Measurements from ENCODE around the gene ABCD1.

The ABCD1 gene

DNA sequence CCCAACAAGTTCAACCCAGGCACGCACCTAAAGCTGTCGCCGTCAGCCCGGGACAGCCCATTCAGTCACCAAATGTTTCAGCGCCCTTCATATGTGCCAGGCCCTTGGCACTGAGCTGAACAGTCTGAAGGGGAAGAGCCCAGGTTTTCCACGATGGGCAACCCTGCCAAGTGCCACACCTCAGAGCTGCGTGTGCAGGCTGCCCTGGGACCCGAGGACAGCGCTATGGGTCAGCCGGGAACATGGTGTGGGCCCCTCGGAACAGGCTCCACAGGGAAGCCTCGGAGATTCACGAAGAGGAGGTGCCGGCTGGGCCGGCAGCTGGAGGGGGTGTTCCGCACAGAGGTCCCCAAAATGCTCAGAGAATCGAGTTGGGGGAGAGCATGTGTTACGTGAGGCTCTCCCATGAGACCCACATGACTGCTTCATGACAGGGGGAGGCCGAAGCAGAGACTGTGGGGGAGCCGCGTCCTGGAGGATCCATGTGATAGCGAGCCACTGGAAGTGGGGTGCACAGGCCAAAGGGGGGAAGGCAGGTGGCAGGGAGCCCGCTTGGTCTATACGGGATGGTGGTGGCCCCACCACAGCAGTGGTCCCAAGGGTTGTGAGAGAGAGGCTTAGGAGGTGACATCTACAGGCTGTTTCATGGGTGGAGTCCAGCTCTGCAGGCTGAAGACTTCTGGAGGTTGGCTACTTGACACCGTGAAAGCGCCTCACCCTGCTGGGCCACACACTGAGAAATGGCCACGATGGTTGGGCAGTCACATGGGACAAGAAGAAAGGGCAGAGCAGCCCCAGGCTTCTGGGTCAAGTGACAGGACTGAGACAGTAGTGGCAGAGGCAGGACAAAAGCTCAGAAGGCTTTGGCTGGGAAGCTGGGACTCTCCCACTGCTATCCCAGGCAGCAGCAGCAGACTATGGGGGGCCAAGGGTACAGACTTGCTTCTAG, 14.7 kb upstream of the ABCD1 start:
- no peak overlapping the region for H3K4me3 ChIP-seq (ENCODE audit: low read length)
- TF ChIP-seq, protein P1, sequence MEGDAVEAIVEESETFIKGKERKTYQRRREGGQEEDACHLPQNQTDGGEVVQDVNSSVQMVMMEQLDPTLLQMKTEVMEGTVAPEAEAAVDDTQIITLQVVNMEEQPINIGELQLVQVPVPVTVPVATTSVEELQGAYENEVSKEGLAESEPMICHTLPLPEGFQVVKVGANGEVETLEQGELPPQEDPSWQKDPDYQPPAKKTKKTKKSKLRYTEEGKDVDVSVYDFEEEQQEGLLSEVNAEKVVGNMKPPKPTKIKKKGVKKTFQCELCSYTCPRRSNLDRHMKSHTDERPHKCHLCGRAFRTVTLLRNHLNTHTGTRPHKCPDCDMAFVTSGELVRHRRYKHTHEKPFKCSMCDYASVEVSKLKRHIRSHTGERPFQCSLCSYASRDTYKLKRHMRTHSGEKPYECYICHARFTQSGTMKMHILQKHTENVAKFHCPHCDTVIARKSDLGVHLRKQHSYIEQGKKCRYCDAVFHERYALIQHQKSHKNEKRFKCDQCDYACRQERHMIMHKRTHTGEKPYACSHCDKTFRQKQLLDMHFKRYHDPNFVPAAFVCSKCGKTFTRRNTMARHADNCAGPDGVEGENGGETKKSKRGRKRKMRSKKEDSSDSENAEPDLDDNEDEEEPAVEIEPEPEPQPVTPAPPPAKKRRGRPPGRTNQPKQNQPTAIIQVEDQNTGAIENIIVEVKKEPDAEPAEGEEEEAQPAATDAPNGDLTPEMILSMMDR (conservative IDR thresholded peaks at IDR 0.05; ENCODE audit: low read depth, low read length): no peak
- no peak for DNase-seq (ENCODE audit: low read depth)

DNA sequence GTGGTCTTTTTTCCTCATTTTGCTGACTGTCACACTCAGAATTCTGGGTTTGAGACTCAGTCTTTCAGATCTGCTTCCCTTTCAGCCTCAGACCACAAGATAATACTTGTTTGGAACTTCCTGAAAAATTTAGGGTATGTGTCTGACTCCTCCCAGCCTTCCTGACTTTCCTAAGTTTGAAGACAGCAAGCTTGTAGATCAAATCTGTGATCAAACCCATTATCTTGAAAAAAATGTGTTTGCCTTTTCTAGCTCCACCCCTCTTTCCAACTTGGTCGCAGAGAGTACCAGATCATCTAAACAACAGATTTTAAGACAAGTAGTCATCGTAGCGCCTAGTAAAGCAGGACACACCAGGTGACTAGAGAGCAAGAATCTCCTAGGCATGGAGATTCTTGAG, 10.4 kb upstream of the ABCD1 start:
- no peak overlapping the region for H3K4me3 ChIP-seq (ENCODE audit: low read length)
- TF ChIP-seq, protein P1 (conservative IDR thresholded peaks at IDR 0.05; ENCODE audit: low read depth, low read length): no peak
- no peak for DNase-seq (ENCODE audit: low read depth)

DNA sequence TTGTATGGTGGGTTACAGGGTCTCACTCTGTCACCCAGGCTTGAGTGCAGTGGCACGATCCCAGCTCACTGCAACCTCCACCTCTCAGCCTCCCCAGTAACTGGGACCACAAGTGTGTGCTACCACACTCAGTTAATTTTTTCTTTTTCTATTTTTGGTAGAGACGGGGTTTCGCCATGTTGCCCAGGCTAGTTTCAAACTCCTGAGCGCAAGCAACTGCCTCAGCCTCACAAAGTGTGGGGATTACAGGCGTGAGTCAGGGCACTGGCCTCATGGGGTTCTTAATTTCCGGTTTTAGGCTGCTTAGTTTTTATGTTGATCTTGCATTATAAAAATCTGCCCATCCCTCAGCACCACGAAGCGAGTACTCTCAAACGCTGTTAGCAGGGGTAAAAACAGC, 7.2 kb upstream of the ABCD1 start:
- no peak overlapping the region for H3K4me3 ChIP-seq (ENCODE audit: low read length)
- TF ChIP-seq, protein P1 (conservative IDR thresholded peaks at IDR 0.05; ENCODE audit: low read depth, low read length): no peak
- DNase-seq (ENCODE audit: low read depth): no peak

DNA sequence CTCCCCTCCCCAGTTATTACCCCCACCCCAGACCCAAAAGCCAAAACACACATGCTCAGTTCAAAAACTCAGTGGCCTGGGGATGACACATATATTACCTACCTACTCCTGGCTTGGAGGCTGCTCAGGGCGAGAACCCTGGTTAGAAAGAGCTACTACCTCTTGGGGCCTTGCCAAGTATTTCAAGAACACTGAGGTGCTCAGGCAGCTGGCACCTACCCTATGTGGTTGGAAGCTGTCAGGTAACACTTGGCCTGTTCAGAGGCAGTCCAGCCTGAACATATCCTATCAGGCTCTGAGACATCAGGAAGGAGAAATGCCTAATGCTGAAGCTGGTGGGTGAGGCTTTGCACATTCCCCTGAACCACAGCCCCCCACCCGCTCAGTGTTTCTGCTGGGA, 5.4 kb upstream of the ABCD1 start:
- TF ChIP-seq, protein P1 (conservative IDR thresholded peaks at IDR 0.05; ENCODE audit: low read depth, low read length): no peak
- no peak for DNase-seq (ENCODE audit: low read depth)
- H3K4me3 ChIP-seq (ENCODE audit: low read length): no peak overlapping the region

DNA sequence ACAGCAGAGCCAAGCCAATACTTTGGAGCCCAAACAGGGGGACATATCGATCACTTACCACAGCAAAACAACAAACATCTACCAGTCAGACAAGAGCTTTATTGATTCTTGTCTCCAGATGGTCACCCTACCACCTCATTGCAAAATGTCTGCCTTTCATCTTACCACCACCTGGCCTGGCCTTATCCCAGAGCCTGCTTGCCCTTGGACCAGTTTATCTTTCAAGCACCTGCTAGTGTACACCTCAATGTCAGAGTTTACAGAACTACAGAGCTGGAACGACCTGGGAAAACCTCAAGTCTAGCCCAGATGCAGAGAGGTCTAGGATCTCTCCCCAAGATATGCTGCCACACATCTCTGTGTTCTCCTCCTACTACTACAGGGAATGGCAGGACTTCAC, 5.0 kb upstream of the ABCD1 start:
- no peak for DNase-seq (ENCODE audit: low read depth)
- no peak overlapping the region for H3K4me3 ChIP-seq (ENCODE audit: low read length)
- TF ChIP-seq, protein P1 (conservative IDR thresholded peaks at IDR 0.05; ENCODE audit: low read depth, low read length): no peak

DNA sequence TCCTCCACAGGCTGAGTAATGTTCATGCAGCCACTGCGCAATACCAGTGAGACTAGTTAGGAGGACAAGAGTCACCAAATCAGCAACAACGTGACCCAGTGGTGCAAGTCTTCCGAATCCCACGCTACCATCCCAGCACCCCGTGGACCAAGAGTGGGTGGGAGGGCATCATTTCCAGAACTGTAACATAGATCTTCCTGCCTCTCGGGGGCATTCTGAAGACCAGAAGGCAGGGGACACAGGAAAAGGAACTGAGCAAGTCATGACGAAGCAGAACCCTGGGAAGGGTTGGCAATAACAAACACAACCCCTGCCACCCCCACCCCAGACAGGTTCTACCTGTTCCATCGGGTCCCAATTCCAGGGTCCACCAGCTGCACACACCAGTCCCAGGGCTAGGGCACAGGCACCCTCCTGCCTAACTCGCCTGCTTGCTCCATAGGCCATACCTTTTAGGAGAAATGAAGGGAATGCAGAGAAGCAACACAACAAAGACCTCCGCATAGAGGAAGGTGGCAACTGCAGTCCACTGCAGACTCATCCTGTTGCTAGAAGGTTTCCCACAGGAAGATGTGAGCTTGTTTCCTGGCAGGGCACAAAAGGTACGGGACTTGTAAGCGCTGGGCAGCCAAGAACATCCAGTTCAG, 1.8 kb upstream of the ABCD1 start:
- DNase-seq (ENCODE audit: low read depth): no peak
- TF ChIP-seq, protein P1 (conservative IDR thresholded peaks at IDR 0.05; ENCODE audit: low read depth, low read length): no peak

More for the DNA sequence above, 1.8 kb upstream of the ABCD1 start:
- H3K4me3 ChIP-seq (ENCODE audit: low read length): peak overlapping the region; percentile 60

All from retinal pigment epithelial cell (primary cell).